HepG2 (cell line): ENCODE data around the gene ATP6V0A1. TPM values are rescaled to one million over a fixed set of nuclear protein-coding genes. Genes with fewer than 3 reads are reported as not detected.
A peak's percentile ranks its signal among the peaks of the same experiment; 100 is the strongest.

Source experiments
- ATAC-seq: fragments of 200-7000 bp; cut with Tn5 transposase; 3 replicates; pipeline ENCODE4 v1.9.1; 2020; ENCODE audit warnings: mild to moderate bottlenecking, moderate library complexity
- BruUV-seq: library from RNA; stranded (reverse); fragments of 400-500 nt; replicated peaks from 2 replicates; lab custom pipeline; 2021; lab: Mats Ljungman, UMichigan
- CTCF ChIA-PET: fragments of 300-600 bp; formaldehyde crosslinking; extraction: SDS; loops from one replicate; lab custom pipeline; 2021; ENCODE audit warnings: low total read pairs, inconsistent platforms, low intra/inter-chr PET ratio; lab: Yijun Ruan, JAX
- POLR2A ChIA-PET: fragments of 350-600 bp; sonication (Branson Sonifier 250); formaldehyde crosslinking; loops from one replicate; lab custom pipeline; 2020; ENCODE audit warnings: antibody characterized with exemption, inconsistent platforms; lab: Yijun Ruan, JAX
- DNase-seq: peaks from one replicate; pipeline ENCODE4 v3.0.0-alpha.2; 2015; ENCODE audit warnings: low spot score
- FAIRE-seq: peaks from 3 replicates; lab custom pipeline; 2011; peaks lifted over from hg19 to GRCh38; lab: Jason Lieb, UNC
- H2AFZ ChIP-seq: one replicate; pipeline ENCODE4 v1.6.1; 2011; ENCODE audit warnings: low read length, inconsistent platforms
- H3K27ac ChIP-seq: fragments of 300-600 bp; 3 replicates; pipeline ENCODE4 v1.8.0; 2011; ENCODE audit warnings: mixed run types, mild to moderate bottlenecking, mixed read lengths, low read length, inconsistent platforms; ENCODE audit not compliant: insufficient read depth; ENCODE audit errors: extremely low read length
- H3K27me3 ChIP-seq, 2 experiments: fragments of 200-600 bp in 1 of 2; 2 replicates in 1 of 2; 3 replicates in 1 of 2; pipeline versions ENCODE4 v1.6.0 to v1.8.0; 2011; ENCODE audit warnings: low read length in 2 of 2, mild to moderate bottlenecking in 2 of 2, moderate library complexity in 2 of 2, inconsistent platforms in 1 of 2; ENCODE audit not compliant: insufficient read depth in 2 of 2, control insufficient read depth in 1 of 2
- H3K36me3 ChIP-seq, 2 experiments: fragments of 200-600 bp in 1 of 2; replicated peaks in 1 of 2; 2 replicates in 1 of 2; 3 replicates in 1 of 2; pipeline versions ENCODE4 v1.5.1 to v1.8.0; 2011; ENCODE audit warnings: low read length in 2 of 2, inconsistent platforms in 1 of 2; ENCODE audit not compliant: insufficient read depth in 2 of 2, control insufficient read depth in 1 of 2
- H3K4me1 ChIP-seq: 2 replicates; pipeline ENCODE4 v1.5.1; 2012; ENCODE audit warnings: low read length, inconsistent platforms; ENCODE audit not compliant: insufficient read depth
- H3K4me2 ChIP-seq: 2 replicates; pipeline ENCODE4 v1.6.0; 2011; ENCODE audit warnings: low read depth, low read length, inconsistent platforms
- H3K4me3 ChIP-seq, 3 experiments: fragments of 200-600 bp in 1 of 3; sonication (generic), shearing (Covaris generic) in 1 of 3; replicated peaks in 1 of 3; 2 replicates each; pipeline ENCODE4 v1.5.1; 2011 to 2016; ENCODE audit warnings: low read length in 3 of 3, inconsistent platforms in 2 of 3, low read depth in 2 of 3, mild to moderate bottlenecking in 2 of 3, control low read depth in 1 of 3, mixed read lengths in 1 of 3; ENCODE audit not compliant: insufficient read depth in 1 of 3
- H3K79me2 ChIP-seq: one replicate; pipeline ENCODE4 v1.6.1; 2011; ENCODE audit warnings: low read length, inconsistent platforms; ENCODE audit not compliant: insufficient read depth
- H3K9ac ChIP-seq: 2 replicates; pipeline ENCODE4 v1.6.0; 2011; ENCODE audit warnings: mild to moderate bottlenecking, low read depth, low read length, inconsistent platforms; ENCODE audit not compliant: insufficient read depth
- H3K9me3 ChIP-seq: 2 replicates; pipeline ENCODE4 v1.5.1; 2012; ENCODE audit warnings: mild to moderate bottlenecking, low read length
- H4K20me1 ChIP-seq: 2 replicates; pipeline ENCODE4 v1.6.0; 2011; ENCODE audit warnings: inconsistent platforms, mild to moderate bottlenecking, low read length, moderate library complexity; ENCODE audit not compliant: insufficient read depth
- ATF3 ChIP-seq: sonication (generic); formaldehyde crosslinking; IDR thresholded peaks from 2 replicates; pipeline ENCODE4 v1.4.0; 2020; ENCODE audit warnings: missing genetic modification reagents
- CTCF ChIP-seq: sonication (generic); formaldehyde crosslinking; IDR thresholded peaks from 2 replicates; pipeline ENCODE4 v1.5.0; 2020; ENCODE audit warnings: mild to moderate bottlenecking, missing genetic modification reagents, moderate library complexity
- IKZF1 ChIP-seq: fragments of 450-650 bp; IDR thresholded peaks from 2 replicates; pipeline ENCODE4 v1.7.1; 2016
- KDM1A ChIP-seq: IDR thresholded peaks from 2 replicates; pipeline ENCODE4 v1.6.1; 2016; ENCODE audit warnings: missing compliant biosample characterization
- POGK ChIP-seq: sonication (generic); formaldehyde crosslinking; conservative IDR thresholded peaks from 2 replicates; pipeline ENCODE4 v1.8.0; 2022; ENCODE audit warnings: mild to moderate bottlenecking, moderate library complexity, missing genetic modification reagents
- SAFB2 ChIP-seq: sonication (generic); formaldehyde crosslinking; IDR thresholded peaks from 2 replicates; pipeline ENCODE4 v1.5.1; 2020; ENCODE audit warnings: missing genetic modification reagents, low read depth, mild to moderate bottlenecking, borderline replicate concordance
- SKIL ChIP-seq: sonication (generic); formaldehyde crosslinking; IDR thresholded peaks from 2 replicates; pipeline ENCODE4 v1.8.0; 2022; ENCODE audit warnings: missing genetic modification reagents, mild to moderate bottlenecking, moderate library complexity, borderline replicate concordance
- SNRNP70 ChIP-seq: fragments of 200-400 bp; formaldehyde crosslinking; IDR thresholded peaks from 2 replicates; pipeline ENCODE4 v1.6.1; 2017; ENCODE audit warnings: mild to moderate bottlenecking, low read depth, low read length, moderate library complexity
- ZMYM3 ChIP-seq: sonication (generic); formaldehyde crosslinking; IDR thresholded peaks from 2 replicates; pipeline ENCODE4 v1.5.1; 2020; ENCODE audit warnings: mild to moderate bottlenecking, missing genetic modification reagents
- ZNF235 ChIP-seq: sonication (generic); formaldehyde crosslinking; IDR thresholded peaks from 2 replicates; pipeline ENCODE4 v1.8.1; 2023; ENCODE audit warnings: mild to moderate bottlenecking, missing genetic modification reagents, borderline replicate concordance
- ZNF280B ChIP-seq: sonication (generic); formaldehyde crosslinking; IDR thresholded peaks from 2 replicates; pipeline ENCODE4 v1.5.0; 2020; ENCODE audit warnings: missing genetic modification reagents, mild to moderate bottlenecking, borderline replicate concordance
- ZNF501 ChIP-seq: sonication (generic); formaldehyde crosslinking; IDR thresholded peaks from 2 replicates; pipeline ENCODE4 v1.5.1; 2020; ENCODE audit warnings: mild to moderate bottlenecking, moderate library complexity, missing genetic modification reagents
- ZNF740 ChIP-seq: sonication (generic); formaldehyde crosslinking; IDR thresholded peaks from 2 replicates; pipeline ENCODE4 v1.4.0; 2020; ENCODE audit warnings: missing genetic modification reagents
- ZNF768 ChIP-seq: sonication (generic); formaldehyde crosslinking; IDR thresholded peaks from 2 replicates; pipeline ENCODE4 v1.4.0; 2020; ENCODE audit warnings: missing genetic modification reagents
- ZNF816 ChIP-seq: sonication (generic); formaldehyde crosslinking; IDR thresholded peaks from 2 replicates; pipeline ENCODE4 v1.8.0; 2022; ENCODE audit warnings: missing genetic modification reagents, mild to moderate bottlenecking, borderline replicate concordance
- WGBS: methylation state at CpG from one replicate; pipeline ENCODE4 v1.1.6; 2017; ENCODE audit warnings: low lambda C conversion rate; 5-methylcytosine and 5-hydroxymethylcytosine counted together
- in situ Hi-C: cut with HindIII; loops from 2 replicates; pipeline ENCODE4 v1.10.0; 2017; ENCODE audit warnings: low pct_unique_long_range_greater_than_20kb; ENCODE audit not compliant: extremely low pct_ligation_motif_present
- intact Hi-C: fragments of 100-400 bp; cut with micrococcal nuclease; formaldehyde crosslinking; loops from one replicate; pipeline ENCODE4 v1.10.0; 2022; ENCODE audit not compliant: unreplicated experiment
- polyA plus RNA-seq, 8 experiments: library from polyadenylated mRNA; depleted of rRNA in 3 of 8; stranded (reverse) in 7 of 8; unstranded in 1 of 8; fragments of >200 nt; fragmentation: Illumina TruSeq in 4 of 8; extraction: Trizol in 4 of 8; gene quantifications; 2 replicates each; pipeline versions ENCODE4 v1.2.1 to v1.2.3, GENCODE V29; 2011 to 2016; ENCODE audit warnings: low read depth in 4 of 8, missing spikeins in 1 of 8, mixed read lengths in 1 of 8; ENCODE audit not compliant: insufficient read depth in 1 of 8
- total RNA-seq, 5 experiments: library from RNA; depleted of rRNA; stranded (reverse); fragments of >200 nt; fragmentation: Illumina TruSeq; extraction: Trizol; gene quantifications; 2 replicates each; pipeline ENCODE4 v1.2.3, GENCODE V29; 2016; ENCODE audit warnings: low read depth in 1 of 5

Gene ATP6V0A1
- total and polyA plus RNA-seq, 2 of the 13 experiments (the other 11 are each of a cell fraction or from before 2014, with no cell fraction given) = 27.9 to 54.1 TPM

GRCh38 chr17:42553866-42554249 is 95.2 kb downstream of the ATP6V0A1 start:
- FAIRE-seq (no peak), ATAC-seq (no peak), DNase-seq (no peak)
- Histone ChIP-seq H2AFZ (no peak overlapping the region), H3K9me3 (no peaks in the 10 kb centered on the region), H4K20me1 (no peaks in the 10 kb centered on the region), H3K79me2 (peaks cover 18% of the 10 kb centered on the region), H3K4me1 (peaks cover 57% of the 10 kb centered on the region), H3K27ac (peak overlapping the region; percentile 87), H3K27me3 (no peaks in the 10 kb centered on the region; a peak in 1 of 5 replicates), H3K36me3 (no peaks in the 10 kb centered on the region), H3K4me3 (peak overlapping the region; percentile 88 to 100 (median 94)), H3K9ac (peak overlapping the region; percentile 97), H3K4me2 (peak overlapping the region; percentile 100)
- WGBS = 49% methylated on average over 12 of the region's 16 CpGs
- ChIA-PET CTCF (interaction anchor here (0.9 kb wide), 1 partner anchor 27 kb away, joined by 3 read pairs; no protein-coding TSS in a partner anchor), POLR2A (interaction anchor here (1.3 to 4.4 kb wide), 10 partner anchors 8 to 129 kb away, joined by 5 to 80 read pairs (median 16); partner anchors contain the start of genes COASY, MLX, NAGLU and PLEKHH3)
- intact Hi-C loops = no loop called here
- BruUV-seq = no TSS peak
- in situ Hi-C loops = no loop called here
- TF ChIP-seq CTCF (CRISPR knock-in tag) (peak; percentile 15; the same call in 1 of the 2 replicates), ATF3 (CRISPR knock-in tag) (no peak), SNRNP70 (no peak), ZNF740 (CRISPR knock-in tag) (no peak), IKZF1 (no peak), KDM1A (CRISPR knock-in tag) (peak; percentile 90; the same call in 1 of the 2 replicates), ZNF768 (CRISPR knock-in tag) (peak; percentile 100), POGK (CRISPR knock-in tag) (no peak), ZMYM3 (CRISPR knock-in tag) (peak; percentile 97), SAFB2 (CRISPR knock-in tag) (no peak), ZNF280B (CRISPR knock-in tag) (no peak), ZNF501 (CRISPR knock-in tag) (no peak), ZNF816 (no peak), SKIL (CRISPR knock-in tag) (0 out of 2 replicates have a peak, but pooled peaks have one; percentile 0), ZNF235 (CRISPR knock-in tag) (no peak)
